ENCODE measurements around the gene AIRE. TPM values are rescaled to one million over a fixed set of nuclear protein-coding genes. Genes with fewer than 3 reads are reported as not detected.
"Not testable (repeated sequence)": the region's sequence is repeated elsewhere in the genome, so short reads cannot be mapped to it uniquely, and the experiment has no call there.

Gene AIRE
- polyA plus RNA-seq, 1 experiment: not detected

- ChIA-PET CTCF (interaction anchor here (0.6 to 1.9 kb wide), 3 partner anchors 42 to 193 kb away, joined by 5 to 8 read pairs (median 5); no protein-coding TSS in a partner anchor), POLR2A (interaction anchor here (0.7 to 1.4 kb wide), 3 partner anchors 14 to 35 kb away, joined by 3 to 4 read pairs (median 3); partner anchors contain the start of gene TRPM2)
- H3K4me3 ChIP-seq (ENCODE audit: low read depth, low read length): peak within 1 kb of the TSS; percentile 95
- H3K27me3 ChIP-seq (ENCODE audit: control insufficient read depth, insufficient read depth, low read length): peaks cover 5% of the 10 kb centered on the region
- TF ChIP-seq, protein P1, sequence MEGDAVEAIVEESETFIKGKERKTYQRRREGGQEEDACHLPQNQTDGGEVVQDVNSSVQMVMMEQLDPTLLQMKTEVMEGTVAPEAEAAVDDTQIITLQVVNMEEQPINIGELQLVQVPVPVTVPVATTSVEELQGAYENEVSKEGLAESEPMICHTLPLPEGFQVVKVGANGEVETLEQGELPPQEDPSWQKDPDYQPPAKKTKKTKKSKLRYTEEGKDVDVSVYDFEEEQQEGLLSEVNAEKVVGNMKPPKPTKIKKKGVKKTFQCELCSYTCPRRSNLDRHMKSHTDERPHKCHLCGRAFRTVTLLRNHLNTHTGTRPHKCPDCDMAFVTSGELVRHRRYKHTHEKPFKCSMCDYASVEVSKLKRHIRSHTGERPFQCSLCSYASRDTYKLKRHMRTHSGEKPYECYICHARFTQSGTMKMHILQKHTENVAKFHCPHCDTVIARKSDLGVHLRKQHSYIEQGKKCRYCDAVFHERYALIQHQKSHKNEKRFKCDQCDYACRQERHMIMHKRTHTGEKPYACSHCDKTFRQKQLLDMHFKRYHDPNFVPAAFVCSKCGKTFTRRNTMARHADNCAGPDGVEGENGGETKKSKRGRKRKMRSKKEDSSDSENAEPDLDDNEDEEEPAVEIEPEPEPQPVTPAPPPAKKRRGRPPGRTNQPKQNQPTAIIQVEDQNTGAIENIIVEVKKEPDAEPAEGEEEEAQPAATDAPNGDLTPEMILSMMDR (IDR thresholded peaks at IDR 0.05; ENCODE audit: low read depth, low read length): no peak
- peak; percentile 89 for DNase-seq (ENCODE audit: low read depth, low spot score)
- peak within 1 kb of the TSS; percentile 97 for H3K27ac ChIP-seq (ENCODE audit: low read depth, low read length)
- H3K9me3 ChIP-seq (ENCODE audit: control insufficient read depth, insufficient read depth, low read length): no peaks in the 10 kb centered on the region; the same call in 1 of the 2 replicates
Observed at GRCh38 chr21:44338971-44339910, 53.6 kb downstream of the AIRE start, which contains the start of gene CFAP410. Gene CFAP410, minus strand, starts transcription at chr21:44339390. Its CDS starts 196 bp downstream, at chr21:44339194.

DNA sequence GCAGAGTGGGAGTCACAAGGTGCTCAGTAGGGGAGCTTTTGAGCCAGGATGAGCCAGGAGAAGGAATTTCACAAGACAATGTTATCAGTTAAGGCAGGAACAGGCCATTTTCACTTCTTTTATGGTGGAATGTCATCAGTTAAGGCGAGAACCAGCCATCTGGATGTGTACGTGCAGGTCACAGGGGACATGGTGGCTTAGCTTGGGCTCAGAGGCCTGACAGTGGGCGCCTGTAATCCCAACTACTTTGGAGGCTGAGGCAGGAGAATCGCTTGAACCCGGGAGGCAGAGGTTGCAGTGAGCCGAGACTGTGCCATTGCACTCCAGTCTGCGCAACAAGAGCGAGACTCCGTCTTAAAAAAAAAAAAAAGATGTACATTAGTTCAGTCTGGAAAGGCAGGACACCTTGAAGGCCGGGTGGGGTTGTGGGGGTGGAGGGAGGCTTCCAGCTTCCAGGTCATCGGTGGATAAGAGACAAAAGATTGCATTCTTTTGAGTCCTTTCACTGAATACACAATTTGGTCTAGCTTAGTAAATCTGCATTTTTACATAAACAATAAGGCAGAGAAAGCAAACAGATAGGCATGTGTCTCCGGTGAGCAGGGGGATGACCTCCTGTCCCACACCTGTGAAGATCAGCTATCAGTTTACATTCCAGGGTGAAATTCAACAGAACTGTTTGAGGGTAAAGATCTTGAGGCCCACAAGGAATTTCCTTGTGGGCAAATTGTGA, 56.2 kb downstream of the AIRE start:
- POLR2A ChIA-PET; H3K4me3 ChIP-seq (ENCODE audit: low read depth, low read length); CTCF ChIA-PET; DNase-seq (ENCODE audit: low read depth, low spot score); H3K9me3 ChIP-seq (ENCODE audit: control insufficient read depth, insufficient read depth, low read length); H3K27ac ChIP-seq (ENCODE audit: low read depth, low read length): not testable (repeated sequence)
- H3K27me3 ChIP-seq (ENCODE audit: control insufficient read depth, insufficient read depth, low read length): peaks cover 10% of the 10 kb centered on the region

- DNase-seq (ENCODE audit: low read depth, low spot score); CTCF ChIA-PET; H3K9me3 ChIP-seq (ENCODE audit: control insufficient read depth, insufficient read depth, low read length); H3K27ac ChIP-seq (ENCODE audit: low read depth, low read length); H3K4me3 ChIP-seq (ENCODE audit: low read depth, low read length); POLR2A ChIA-PET: not testable (repeated sequence)
- peaks cover 12% of the 10 kb centered on the region for H3K27me3 ChIP-seq (ENCODE audit: control insufficient read depth, insufficient read depth, low read length)
Observed at GRCh38 chr21:44342981-44343380, 57.3 kb downstream of the AIRE start.

- Histone ChIP-seq H3K4me3 (ENCODE audit: low read depth, low read length) (no peak overlapping the region), H3K27me3 (ENCODE audit: control insufficient read depth, insufficient read depth, low read length) (peaks cover 24% of the 10 kb centered on the region), H3K27ac (ENCODE audit: low read depth, low read length) (no peak overlapping the region), H3K9me3 (ENCODE audit: control insufficient read depth, insufficient read depth, low read length) (no peaks in the 10 kb centered on the region; the same call in 1 of the 2 replicates)
- ChIA-PET CTCF (interaction anchor here (1.0 kb wide), 1 partner anchor 448 kb away, joined by 3 read pairs; no protein-coding TSS in a partner anchor), POLR2A (interaction anchor here (0.6 kb wide), 1 partner anchor 193 kb away, joined by 4 read pairs; no protein-coding TSS in a partner anchor)
- TF ChIP-seq, protein P1 (IDR thresholded peaks at IDR 0.05; ENCODE audit: low read depth, low read length): no peak
- no peak for DNase-seq (ENCODE audit: low read depth, low spot score)
Observed at GRCh38 chr21:44344541-44345183, 59.0 kb downstream of the AIRE start.

DNA sequence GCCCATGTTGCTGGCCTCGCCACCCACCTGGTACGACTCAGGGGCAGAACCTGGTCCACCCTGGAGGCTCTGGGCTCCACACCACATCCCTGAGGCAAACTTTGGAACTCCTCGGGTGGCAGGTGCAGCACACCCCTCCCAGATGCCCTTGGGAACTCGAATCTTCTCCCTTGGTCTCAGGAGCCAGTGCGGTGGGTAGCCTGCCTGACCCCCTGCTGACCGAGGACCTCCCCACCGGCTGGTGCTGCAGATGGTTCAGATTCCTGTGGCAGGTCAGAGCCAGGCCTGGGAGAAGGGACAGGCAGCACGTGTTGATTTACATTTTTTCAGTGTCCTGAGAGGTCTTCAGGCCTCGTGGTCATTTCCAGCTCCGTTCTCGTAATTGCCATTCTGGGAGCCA, 59.8 kb downstream of the AIRE start:
- ChIA-PET CTCF (no interaction called here), POLR2A (no interaction called here)
- H3K27me3 ChIP-seq (ENCODE audit: control insufficient read depth, insufficient read depth, low read length): peaks cover 24% of the 10 kb centered on the region
- DNase-seq (ENCODE audit: low read depth, low spot score): no peak
- no peak overlapping the region for H3K27ac ChIP-seq (ENCODE audit: low read depth, low read length)
- TF ChIP-seq, protein P1 (IDR thresholded peaks at IDR 0.05; ENCODE audit: low read depth, low read length): no peak
- H3K4me3 ChIP-seq (ENCODE audit: low read depth, low read length): no peak overlapping the region
- H3K9me3 ChIP-seq (ENCODE audit: control insufficient read depth, insufficient read depth, low read length): no peaks in the 10 kb centered on the region; the same call in 1 of the 2 replicates
